ENCODE measurements around the gene MARCHF3.

- TF ChIP-seq TRIM22 (IDR thresholded peaks at IDR 0.05) = no peak
- TF ChIP-seq ZNF678 (CRISPR knock-in tag; IDR thresholded peaks at IDR 0.05) = no peak
Measured at GRCh38 chr5:126863402-126863801, 167.0 kb downstream of the MARCHF3 start.
